H1 (cell line): ENCODE data around the gene LMTK2. TPM values are rescaled to one million over a fixed set of nuclear protein-coding genes. Genes with fewer than 3 reads are reported as not detected.

Experiments used
- CTCF ChIA-PET: fragments of 300-600 bp; sonication (Branson Sonifier 250); formaldehyde crosslinking; loops from one replicate; lab custom pipeline; 2021; ENCODE audit not compliant: partially characterized antibody; lab: Charles Lee
- POLR2A ChIA-PET: fragments of 300-600 bp; sonication (Branson Sonifier 250); formaldehyde crosslinking; loops from one replicate; lab custom pipeline; 2021; ENCODE audit warnings: inconsistent platforms; ENCODE audit not compliant: partially characterized antibody; lab: Charles Lee
- DNase-seq, 2 experiments: peaks; one replicate each; pipeline versions ENCODE4 v3.0.0 to v3.0.0-alpha.2; 2010 to 2022; ENCODE audit warnings: low spot score in 2 of 2, low read depth in 1 of 2, mixed read lengths in 1 of 2
- FAIRE-seq: peaks from 2 replicates; lab custom pipeline; 2011; peaks lifted over from hg19 to GRCh38; lab: Jason Lieb, UNC
- H2AFZ ChIP-seq: 2 replicates; pipeline ENCODE4 v1.8.1; 2012; ENCODE audit warnings: low read length, inconsistent platforms
- H2AK5ac ChIP-seq: 2 replicates; pipeline ENCODE4 v1.6.1; 2013; ENCODE audit warnings: low read depth, low read length
- H2BK120ac ChIP-seq: replicated peaks from 2 replicates; pipeline ENCODE3; 2013; ENCODE audit warnings: low read depth, low read length, inconsistent platforms
- H2BK12ac ChIP-seq: 2 replicates; pipeline ENCODE4 v1.6.1; 2013; ENCODE audit warnings: low read depth, low read length
- H2BK15ac ChIP-seq: 2 replicates; pipeline ENCODE4 v1.6.1; 2013; ENCODE audit warnings: low read length
- H2BK20ac ChIP-seq: 2 replicates; pipeline ENCODE4 v1.6.1; 2013; ENCODE audit warnings: low read length
- H2BK5ac ChIP-seq: 2 replicates; pipeline ENCODE4 v1.6.1; 2013; ENCODE audit warnings: low read depth, low read length
- H3K14ac ChIP-seq: 2 replicates; pipeline ENCODE4 v1.6.1; 2013; ENCODE audit warnings: inconsistent platforms; ENCODE audit not compliant: insufficient read length
- H3K18ac ChIP-seq: 2 replicates; pipeline ENCODE4 v1.6.1; 2013; ENCODE audit warnings: low read length; ENCODE audit errors: extremely low read depth
- H3K23ac ChIP-seq: 2 replicates; pipeline ENCODE4 v1.6.1; 2013; ENCODE audit warnings: inconsistent platforms; ENCODE audit not compliant: insufficient read length
- H3K23me2 ChIP-seq: 2 replicates; pipeline ENCODE4 v1.6.1; 2013; ENCODE audit warnings: low read depth, low read length
- H3K27ac ChIP-seq: 2 replicates; pipeline ENCODE4 v1.6.1; 2011; ENCODE audit warnings: low read depth, low read length, inconsistent platforms
- H3K27me3 ChIP-seq, 4 experiments: replicated peaks in 1 of 4; 1 replicate in 1 of 4; 2 replicates in 3 of 4; pipeline versions ENCODE4 v1.6.1 to v1.8.1; 2011 to 2013; ENCODE audit warnings: low read length in 3 of 4, mild to moderate bottlenecking in 3 of 4, inconsistent platforms in 2 of 4, mixed read lengths in 2 of 4, moderate library complexity in 1 of 4; ENCODE audit not compliant: control insufficient read depth in 3 of 4, insufficient read depth in 3 of 4; ENCODE audit errors: extremely low read depth in 1 of 4
- H3K36me3 ChIP-seq, 4 experiments: 2 replicates each; pipeline versions ENCODE4 v1.6.1 to v1.8.1; 2011 to 2013; ENCODE audit warnings: mild to moderate bottlenecking in 4 of 4, low read length in 3 of 4, moderate library complexity in 2 of 4, control low read depth in 1 of 4, inconsistent platforms in 1 of 4; ENCODE audit not compliant: insufficient read depth in 4 of 4, control insufficient read depth in 2 of 4
- H3K4ac ChIP-seq: replicated peaks from 2 replicates; pipeline ENCODE3; 2013; ENCODE audit warnings: low read length, low read depth, mixed read lengths, inconsistent platforms; ENCODE audit not compliant: insufficient read length
- H3K4me1 ChIP-seq, 4 experiments: replicated peaks in 1 of 4; 1 replicate in 1 of 4; 2 replicates in 3 of 4; pipeline versions ENCODE4 v1.6.1 to v1.8.1; 2011 to 2013; ENCODE audit warnings: low read length in 3 of 4, inconsistent platforms in 2 of 4, mixed read lengths in 1 of 4; ENCODE audit not compliant: insufficient read depth in 4 of 4, control insufficient read depth in 3 of 4
- H3K4me2 ChIP-seq, 2 experiments: 2 replicates each; pipeline versions ENCODE4 v1.6.1 to v1.8.1; 2011 to 2013; ENCODE audit warnings: low read depth in 2 of 2, low read length in 2 of 2, control low read depth in 1 of 2, inconsistent platforms in 1 of 2, mild to moderate bottlenecking in 1 of 2; ENCODE audit not compliant: insufficient read depth in 1 of 2
- H3K4me3 ChIP-seq, 4 experiments: fragments of 200-600, 300-600 bp in 1 of 4; sonication (generic), shearing (Covaris generic), sonication (Bioruptor Twin) in 1 of 4; 2 replicates each; pipeline versions ENCODE4 v1.5.1 to v1.8.1; 2011 to 2016; ENCODE audit warnings: low read length in 4 of 4, low read depth in 3 of 4, control low read depth in 2 of 4, inconsistent platforms in 2 of 4, mild to moderate bottlenecking in 2 of 4, mixed read lengths in 1 of 4, moderate library complexity in 1 of 4; ENCODE audit not compliant: insufficient read depth in 2 of 4; ENCODE audit errors: extremely low read depth in 1 of 4
- H3K56ac ChIP-seq: replicated peaks from 2 replicates; pipeline ENCODE3; 2013; ENCODE audit warnings: low read depth, mild to moderate bottlenecking, mixed read lengths, low read length, inconsistent platforms; ENCODE audit not compliant: insufficient read length
- H3K79me1 ChIP-seq: 2 replicates; pipeline ENCODE4 v1.6.1; 2013; ENCODE audit warnings: low read depth, low read length, control low read depth
- H3K79me2 ChIP-seq, 2 experiments: 2 replicates each; pipeline versions ENCODE4 v1.6.1 to v1.8.1; 2012 to 2013; ENCODE audit warnings: low read length in 2 of 2, mild to moderate bottlenecking in 2 of 2, inconsistent platforms in 1 of 2; ENCODE audit not compliant: insufficient read depth in 2 of 2, control insufficient read depth in 1 of 2
- H3K9ac ChIP-seq, 4 experiments: replicated peaks in 1 of 4; 1 replicate in 1 of 4; 2 replicates in 3 of 4; pipeline versions ENCODE4 v1.6.1 to v1.8.1; 2011 to 2013; ENCODE audit warnings: low read depth in 3 of 4, low read length in 3 of 4, control low read depth in 2 of 4, mild to moderate bottlenecking in 2 of 4, moderate library complexity in 2 of 4, inconsistent platforms in 1 of 4; ENCODE audit errors: extremely low read depth in 1 of 4
- H3K9me3 ChIP-seq, 2 experiments: 2 replicates each; pipeline versions ENCODE4 v1.6.1 to v1.8.1; 2012 to 2013; ENCODE audit warnings: mild to moderate bottlenecking in 2 of 2, moderate library complexity in 2 of 2, control low read depth in 1 of 2, inconsistent platforms in 1 of 2, low read depth in 1 of 2, low read length in 1 of 2, mixed read lengths in 1 of 2; ENCODE audit not compliant: insufficient read depth in 2 of 2
- H4K20me1 ChIP-seq, 2 experiments: replicated peaks in 1 of 2; 2 replicates each; pipeline versions ENCODE3 to v1.8.1; 2011 to 2013; ENCODE audit warnings: inconsistent platforms in 2 of 2, low read length in 2 of 2, mild to moderate bottlenecking in 1 of 2; ENCODE audit not compliant: insufficient read depth in 2 of 2, control insufficient read depth in 1 of 2
- H4K5ac ChIP-seq: 2 replicates; pipeline ENCODE4 v1.6.1; 2013; ENCODE audit warnings: low read length, low read depth, mixed read lengths, inconsistent platforms; ENCODE audit not compliant: insufficient read length
- H4K8ac ChIP-seq: 2 replicates; pipeline ENCODE4 v1.8.0; 2013; ENCODE audit warnings: mild to moderate bottlenecking, moderate library complexity, low read length, inconsistent platforms; ENCODE audit not compliant: insufficient read depth; ENCODE audit errors: extremely low read depth
- H4K91ac ChIP-seq: replicated peaks from 2 replicates; pipeline ENCODE3; 2013; ENCODE audit warnings: low read length, mixed read lengths, inconsistent platforms; ENCODE audit not compliant: insufficient read length
- ASH2L ChIP-seq: fragments of 200-600, 300-600 bp; sonication (generic); IDR thresholded peaks from one replicate; pipeline ENCODE4 v1.7.1; 2017; ENCODE audit warnings: low read length
- ATF3 ChIP-seq: IDR thresholded peaks from 2 replicates; pipeline ENCODE4 v1.6.1; 2011; ENCODE audit warnings: low read depth, mild to moderate bottlenecking, low read length; ENCODE audit not compliant: insufficient read depth
- CBX8 ChIP-seq: fragments of 300-800, 300-1000 bp; sonication (generic); IDR thresholded peaks from 2 replicates; pipeline ENCODE4 v1.7.1; 2016; ENCODE audit warnings: low read depth, low read length, borderline replicate concordance
- CEBPB ChIP-seq: IDR thresholded peaks from 2 replicates; pipeline ENCODE4 v1.6.1; 2012; ENCODE audit warnings: low read depth, low read length
- CHD1 ChIP-seq: IDR thresholded peaks from 2 replicates; pipeline ENCODE4 v1.6.1; 2012; ENCODE audit warnings: low read depth, low read length, improper control_type of control experiment
- E2F6 ChIP-seq: IDR thresholded peaks from 2 replicates; pipeline ENCODE4 v1.6.1; 2012; ENCODE audit warnings: inconsistent platforms
- KDM5A ChIP-seq: fragments of 200-600 bp; IDR thresholded peaks from 2 replicates; pipeline ENCODE4 v1.7.1; 2012; ENCODE audit warnings: mild to moderate bottlenecking, low read length, inconsistent platforms, mixed read lengths
- SP4 ChIP-seq: IDR thresholded peaks from 2 replicates; pipeline ENCODE4 v1.6.1; 2012; ENCODE audit warnings: low read length, inconsistent platforms
- USF2 ChIP-seq: IDR thresholded peaks from 2 replicates; pipeline ENCODE4 v1.6.1; 2011; ENCODE audit warnings: low read length, improper control_type of control experiment
- WGBS, 2 experiments: shearing (Covaris generic) in 1 of 2; methylation state at CpG; one replicate each; pipeline versions ENCODE4 v1.1.6 to v1.1.7; 2013 to 2015; ENCODE audit warnings: low lambda C conversion rate in 2 of 2, mixed read lengths in 2 of 2, inconsistent platforms in 1 of 2, low coverage in 1 of 2, missing lambda C conversion rate in 1 of 2; ENCODE audit not compliant: insufficient replicate concordance in 2 of 2, insufficient coverage in 1 of 2, insufficient read length in 1 of 2; ENCODE audit errors: extremely low coverage in 1 of 2, missing lambda C conversion rate in 1 of 2; 5-methylcytosine and 5-hydroxymethylcytosine counted together
- polyA plus RNA-seq, 7 experiments: library from polyadenylated mRNA; depleted of rRNA in 3 of 7; stranded (reverse) in 5 of 7; unstranded in 2 of 7; fragments of >200 nt in 5 of 7; fragments of 200-250 nt in 2 of 7; gene quantifications; 1 replicate in 5 of 7; 2 replicates in 1 of 7; 4 replicates in 1 of 7; pipeline versions ENCODE4 v1.2.1 to v1.2.3, GENCODE V29; 2011 to 2013; ENCODE audit warnings: missing spikeins in 2 of 7, mixed read lengths in 2 of 7
- total RNA-seq: library from RNA; stranded (reverse); fragmentation: NEBNext Ultra II Directional; extraction: Animal tissue kit (Norgen Biotek cat#: 25700); gene quantifications from 2 replicates; pipeline ENCODE4 v1.2.1, GENCODE V29; 2021

The LMTK2 gene
- total and polyA plus RNA-seq, 2 of the 8 experiments (the other 6 are each of a cell fraction or from before 2014, with no cell fraction given): 9.7 to 30.7 TPM

GRCh38 chr7:98168904-98169621 lies 62.4 kb downstream of the LMTK2 start:
- H3K9ac ChIP-seq: no peak overlapping the region; a peak in 2 of 7 replicates
- H3K36me3 ChIP-seq: peaks cover 0 to 11% (median 3%) of the 10 kb centered on the region in 4 experiments; a peak in 6 of 8 replicates
- H2AK5ac ChIP-seq: no peak overlapping the region
- no peak overlapping the region for H2BK12ac ChIP-seq
- H3K4me1 ChIP-seq: no peaks in the 10 kb centered on the region; a peak in 1 of 7 replicates
- H4K20me1 ChIP-seq: peaks cover 6 to 12% of the 10 kb centered on the region in 2 experiments
- H4K5ac ChIP-seq: no peak overlapping the region
- H3K14ac ChIP-seq: no peak overlapping the region
- H2BK20ac ChIP-seq: no peak overlapping the region
- DNase-seq (no peak), FAIRE-seq (no peak)
- ChIA-PET CTCF (interaction anchor here (0.7 to 15.9 kb wide), 43 partner anchors 9 to 323 kb away, joined by 3 to 476 read pairs (median 5); partner anchors contain the start of gene LMTK2), POLR2A (interaction anchor here (1.5 to 1.6 kb wide), 2 partner anchors 147 to 296 kb away, joined by 4 to 12 read pairs; partner anchors contain the start of gene ASNS)
- H3K4ac ChIP-seq: no peak overlapping the region
- no peak overlapping the region for H4K91ac ChIP-seq
- no peak overlapping the region for H4K8ac ChIP-seq
- H3K79me1 ChIP-seq: peaks cover 6% of the 10 kb centered on the region
- H3K27me3 ChIP-seq: no peaks in the 10 kb centered on the region
- TF ChIP-seq CHD1 (no peak), CEBPB (no peak), ASH2L (no peak), KDM5A (no peak), USF2 (no peak), E2F6 (no peak), CBX8 (no peak), ATF3 (no peak), SP4 (no peak)
- H3K18ac ChIP-seq: no peak overlapping the region
- H3K56ac ChIP-seq: no peak overlapping the region
- H3K23me2 ChIP-seq: no peaks in the 10 kb centered on the region
- no peak overlapping the region for H2BK5ac ChIP-seq
- H3K9me3 ChIP-seq: no peaks in the 10 kb centered on the region
- H3K4me3 ChIP-seq: no peak overlapping the region
- H3K23ac ChIP-seq: no peak overlapping the region
- H2AFZ ChIP-seq: no peak overlapping the region
- H2BK120ac ChIP-seq: no peak overlapping the region
- whole genome bisulfite sequencing, 2 experiments: 90% methylated on average over 5 of the region's 5 CpGs; no CpG with 5 or more reads in 1 of the 2 experiments
- no peak overlapping the region for H3K27ac ChIP-seq
- H3K4me2 ChIP-seq: no peak overlapping the region
- H3K79me2 ChIP-seq: 0 out of 4 replicates have a peak, but pooled peaks cover 0 to 4% of the 10 kb centered on the region in 2 experiments
- H2BK15ac ChIP-seq: no peak overlapping the region
